Mesenchymal stem cell (in vitro differentiated cells and primary cell): Measurements from ENCODE around the gene SPOUT1.

Experiments
- DNase-seq: peaks from one replicate; pipeline ENCODE4 v3.0.0-alpha.2; 2013
- H2AFZ ChIP-seq: one replicate; pipeline ENCODE4 v1.6.1; 2013; ENCODE audit warnings: low read depth, mild to moderate bottlenecking, control low read depth, inconsistent platforms, low read length, moderate library complexity
- H2AK5ac ChIP-seq: 2 replicates; pipeline ENCODE4 v1.6.1; 2013; ENCODE audit warnings: low read length, moderate library complexity, mild to moderate bottlenecking, inconsistent platforms; ENCODE audit not compliant: severe bottlenecking
- H2BK120ac ChIP-seq: one replicate; pipeline ENCODE4 v1.6.1; 2013; ENCODE audit warnings: low read depth, mild to moderate bottlenecking, inconsistent platforms, low read length, moderate library complexity
- H2BK12ac ChIP-seq, 2 experiments: one replicate each; pipeline ENCODE4 v1.6.1; 2013; ENCODE audit warnings: inconsistent platforms in 2 of 2, low read length in 2 of 2, mild to moderate bottlenecking in 2 of 2, moderate library complexity in 2 of 2, control low read depth in 1 of 2
- H2BK15ac ChIP-seq: one replicate; pipeline ENCODE4 v1.6.1; 2013; ENCODE audit warnings: mild to moderate bottlenecking, low read depth, inconsistent platforms; ENCODE audit not compliant: poor library complexity, severe bottlenecking
- H2BK5ac ChIP-seq: 2 replicates; pipeline ENCODE4 v1.6.1; 2013; ENCODE audit warnings: low read depth, mild to moderate bottlenecking, low read length, control low read depth, inconsistent platforms; ENCODE audit not compliant: poor library complexity, severe bottlenecking
- H3K14ac ChIP-seq, 2 experiments: one replicate each; pipeline ENCODE4 v1.6.1; 2013; ENCODE audit warnings: inconsistent platforms in 2 of 2, low read length in 2 of 2, control low read depth in 1 of 2, mild to moderate bottlenecking in 1 of 2, moderate library complexity in 1 of 2
- H3K18ac ChIP-seq, 2 experiments: one replicate each; pipeline ENCODE4 v1.6.1; 2013; ENCODE audit warnings: inconsistent platforms in 2 of 2, low read length in 2 of 2, control low read depth in 1 of 2, low read depth in 1 of 2, mild to moderate bottlenecking in 1 of 2
- H3K23ac ChIP-seq, 2 experiments: one replicate each; pipeline ENCODE4 v1.6.1; 2013; ENCODE audit warnings: inconsistent platforms in 2 of 2, low read length in 2 of 2, mild to moderate bottlenecking in 2 of 2, moderate library complexity in 2 of 2, control low read depth in 1 of 2
- H3K27ac ChIP-seq: 2 replicates; pipeline ENCODE4 v1.5.1; 2013; ENCODE audit warnings: mild to moderate bottlenecking, moderate library complexity, low read length, control low read depth, inconsistent platforms; ENCODE audit not compliant: poor library complexity, severe bottlenecking
- H3K27me3 ChIP-seq, 2 experiments: 2 replicates each; pipeline versions ENCODE4 v1.6.1 to v1.7.0; 2013; ENCODE audit warnings: low read length in 2 of 2, mild to moderate bottlenecking in 2 of 2, moderate library complexity in 2 of 2, control low read depth in 1 of 2, inconsistent platforms in 1 of 2; ENCODE audit not compliant: control insufficient read depth in 1 of 2, insufficient read depth in 1 of 2
- H3K36me3 ChIP-seq, 2 experiments: 2 replicates each; pipeline versions ENCODE4 v1.6.1 to v1.7.0; 2013; ENCODE audit warnings: low read length in 2 of 2, control low read depth in 1 of 2, inconsistent platforms in 1 of 2, low read depth in 1 of 2, mild to moderate bottlenecking in 1 of 2; ENCODE audit not compliant: insufficient read depth in 2 of 2, control insufficient read depth in 1 of 2
- H3K4ac ChIP-seq, 2 experiments: one replicate each; pipeline ENCODE4 v1.6.1; 2013; ENCODE audit warnings: inconsistent platforms in 2 of 2, low read length in 2 of 2, mild to moderate bottlenecking in 2 of 2, moderate library complexity in 2 of 2, control low read depth in 1 of 2, low read depth in 1 of 2
- H3K4me1 ChIP-seq: 2 replicates; pipeline ENCODE4 v1.6.1; 2013; ENCODE audit warnings: low read depth, low read length, control low read depth; ENCODE audit not compliant: control insufficient read depth, insufficient read depth
- H3K4me2 ChIP-seq: 2 replicates; pipeline ENCODE4 v1.6.1; 2013; ENCODE audit warnings: low read length, mild to moderate bottlenecking, inconsistent platforms; ENCODE audit not compliant: poor library complexity, severe bottlenecking
- H3K4me3 ChIP-seq, 2 experiments: 2 replicates each; pipeline versions ENCODE4 v1.5.1 to v1.7.0; 2013; ENCODE audit warnings: low read length in 2 of 2, mild to moderate bottlenecking in 2 of 2, control low read depth in 1 of 2, low read depth in 1 of 2; ENCODE audit not compliant: insufficient read depth in 1 of 2
- H3K79me1 ChIP-seq: replicated peaks from 2 replicates; pipeline ENCODE4 v1.6.1; 2013; ENCODE audit warnings: mild to moderate bottlenecking, control low read depth, low read length, inconsistent platforms; ENCODE audit not compliant: poor library complexity, severe bottlenecking
- H3K9ac ChIP-seq: 2 replicates; pipeline ENCODE4 v1.7.0; 2013; ENCODE audit warnings: mild to moderate bottlenecking, low read length, moderate library complexity
- H3K9me3 ChIP-seq: 2 replicates; pipeline ENCODE4 v1.7.0; 2013; ENCODE audit warnings: mild to moderate bottlenecking, low read length; ENCODE audit not compliant: control insufficient read depth
- H4K8ac ChIP-seq: one replicate; pipeline ENCODE4 v1.6.1; 2013; ENCODE audit warnings: inconsistent platforms, mild to moderate bottlenecking, low read length, moderate library complexity
- H4K91ac ChIP-seq: one replicate; pipeline ENCODE4 v1.6.1; 2013; ENCODE audit warnings: mild to moderate bottlenecking, low read length, inconsistent platforms
- WGBS: methylation state at CpG from one replicate; pipeline ENCODE4 v1.1.7; 2013; ENCODE audit warnings: mixed read lengths; 5-methylcytosine and 5-hydroxymethylcytosine counted together

SPOUT1 gene

DNA sequence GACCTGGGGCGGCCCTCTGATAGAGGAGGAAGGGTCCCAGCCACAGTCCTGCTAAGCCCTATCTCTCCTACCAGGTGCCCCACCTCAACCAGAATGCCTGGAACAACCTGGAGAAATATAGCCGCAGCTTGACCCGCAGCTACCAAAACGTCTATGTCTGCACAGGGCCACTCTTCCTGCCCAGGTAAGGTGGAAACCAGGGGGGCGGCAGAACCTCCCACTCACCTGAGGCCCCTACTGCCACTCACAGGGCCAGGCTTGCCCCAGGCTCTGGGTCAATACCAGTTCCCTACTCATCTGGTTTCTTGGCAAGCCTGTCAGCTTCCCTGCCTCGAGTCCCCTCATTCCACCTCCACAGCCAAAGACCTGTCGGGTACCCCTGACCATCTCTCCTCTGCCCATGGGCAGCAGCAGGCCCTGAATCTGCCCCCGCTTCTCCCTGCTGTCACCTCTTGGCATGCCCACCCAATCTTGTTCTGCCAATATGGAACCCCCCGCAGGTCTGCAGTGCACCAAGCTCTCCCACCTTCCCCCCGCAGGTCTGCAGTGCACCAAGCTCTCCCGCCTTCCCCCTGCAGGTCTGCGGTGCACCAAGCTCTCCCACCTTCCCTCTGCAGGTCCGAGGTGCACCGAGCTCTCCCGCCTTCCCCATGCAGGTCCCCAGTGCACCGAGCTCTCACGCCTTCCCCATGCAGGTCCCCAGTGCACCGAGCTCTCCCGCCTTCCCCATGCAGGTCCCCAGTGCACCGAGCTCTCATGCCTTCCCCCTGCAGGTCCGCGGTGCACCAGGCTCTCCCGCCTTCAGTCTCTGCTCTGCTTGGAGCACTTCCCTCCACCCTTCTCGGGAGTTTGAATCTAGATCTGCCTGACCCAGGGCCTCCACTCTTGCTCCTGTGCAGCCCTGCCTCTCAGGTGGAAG, 8.7 kb downstream of the SPOUT1 start:
- no peaks in the 10 kb centered on the region for H3K9me3 ChIP-seq
- H2AFZ ChIP-seq: no peak overlapping the region
- no peak overlapping the region for H3K18ac ChIP-seq
- DNase-seq: no peak
- H2AK5ac ChIP-seq: no peak overlapping the region
- no peak overlapping the region for H3K23ac ChIP-seq
- 94% methylated on average over 24 of the region's 24 CpGs for WGBS
- no peak overlapping the region for H3K27ac ChIP-seq
- no peak overlapping the region for H2BK15ac ChIP-seq
- H3K36me3 ChIP-seq: peaks cover 43 to 55% of the 10 kb centered on the region in 2 experiments
- no peak overlapping the region for H2BK5ac ChIP-seq
- no peak overlapping the region for H4K8ac ChIP-seq
- H3K79me1 ChIP-seq: peaks cover 10% of the 10 kb centered on the region
- H3K4me2 ChIP-seq: no peak overlapping the region
- H3K4ac ChIP-seq: no peak overlapping the region
- no peak overlapping the region for H2BK12ac ChIP-seq
- peaks cover 14% of the 10 kb centered on the region for H3K4me1 ChIP-seq
- H4K91ac ChIP-seq: no peak overlapping the region
- no peaks in the 10 kb centered on the region for H3K27me3 ChIP-seq
- H3K14ac ChIP-seq: no peak overlapping the region
- no peak overlapping the region for H2BK120ac ChIP-seq
- no peak overlapping the region for H3K9ac ChIP-seq
- H3K4me3 ChIP-seq: no peak overlapping the region

DNA sequence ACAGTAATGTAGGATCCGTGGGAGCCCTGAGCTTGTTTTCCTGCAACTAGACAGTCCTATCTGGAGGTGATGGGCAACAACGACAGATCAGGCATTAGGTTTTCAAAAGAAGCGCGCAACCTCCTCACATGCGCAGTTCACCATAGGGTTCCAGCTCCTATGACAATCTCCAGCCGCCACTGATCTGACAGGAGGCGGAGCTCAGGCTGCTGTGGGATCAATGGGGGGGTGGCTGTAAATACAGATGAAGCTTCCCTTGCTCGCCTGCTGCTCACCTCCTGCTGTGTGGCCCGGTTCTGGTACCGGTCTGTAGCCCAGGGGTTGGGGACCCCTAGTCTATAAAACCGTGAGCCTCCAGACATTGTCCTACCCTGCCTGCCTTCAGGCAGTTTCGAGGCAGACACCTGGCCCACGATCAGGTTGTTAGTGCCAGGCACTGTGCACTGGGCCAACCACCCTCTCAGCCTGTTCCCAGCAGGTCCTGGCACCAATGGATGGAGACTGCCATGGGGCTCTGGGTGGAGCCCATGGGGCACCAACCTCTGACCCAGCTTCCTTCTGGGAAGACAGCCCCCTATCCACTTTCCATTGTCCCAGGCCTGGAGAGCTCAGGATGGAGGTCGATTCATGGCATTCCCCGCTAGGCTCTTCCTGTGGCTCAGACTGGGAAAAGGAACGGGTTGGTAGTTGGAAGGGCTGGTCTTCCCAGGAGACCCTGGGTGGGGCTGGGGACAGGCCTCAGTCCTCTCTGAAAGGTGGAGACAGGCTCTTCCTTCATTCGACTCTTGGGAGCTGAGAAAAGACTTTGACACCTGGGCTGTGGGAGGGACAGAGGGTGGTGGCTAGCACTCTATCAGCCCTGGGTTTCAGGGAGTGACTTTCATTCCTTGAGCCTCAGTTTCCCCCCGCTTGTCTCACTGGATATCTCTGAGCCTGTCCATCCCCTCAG, 9.6 kb downstream of the SPOUT1 start:
- Histone ChIP-seq H3K4ac (no peak overlapping the region), H3K79me1 (peaks cover 10% of the 10 kb centered on the region), H3K36me3 (peaks cover 36 to 46% of the 10 kb centered on the region in 2 experiments), H2BK120ac (no peak overlapping the region), H2BK15ac (no peak overlapping the region), H3K9ac (peak overlapping the region; percentile 84), H2BK5ac (no peak overlapping the region), H4K8ac (peak overlapping the region; percentile 55), H3K4me3 (peak overlapping the region in 1 of 2 experiments; percentile 77), H3K27ac (no peak overlapping the region), H2AFZ (no peak overlapping the region), H2AK5ac (no peak overlapping the region), H3K23ac (peak overlapping the region in 1 of 2 experiments; percentile 60), H3K18ac (no peak overlapping the region), H2BK12ac (peak overlapping the region; percentile 18 to 44), H3K27me3 (no peaks in the 10 kb centered on the region), H3K9me3 (no peaks in the 10 kb centered on the region), H4K91ac (no peak overlapping the region), H3K14ac (no peak overlapping the region), H3K4me2 (no peak overlapping the region), H3K4me1 (peaks cover 14% of the 10 kb centered on the region)
- 72% methylated on average over 16 of the region's 18 CpGs for WGBS
- peak; percentile 80 for DNase-seq

DNA sequence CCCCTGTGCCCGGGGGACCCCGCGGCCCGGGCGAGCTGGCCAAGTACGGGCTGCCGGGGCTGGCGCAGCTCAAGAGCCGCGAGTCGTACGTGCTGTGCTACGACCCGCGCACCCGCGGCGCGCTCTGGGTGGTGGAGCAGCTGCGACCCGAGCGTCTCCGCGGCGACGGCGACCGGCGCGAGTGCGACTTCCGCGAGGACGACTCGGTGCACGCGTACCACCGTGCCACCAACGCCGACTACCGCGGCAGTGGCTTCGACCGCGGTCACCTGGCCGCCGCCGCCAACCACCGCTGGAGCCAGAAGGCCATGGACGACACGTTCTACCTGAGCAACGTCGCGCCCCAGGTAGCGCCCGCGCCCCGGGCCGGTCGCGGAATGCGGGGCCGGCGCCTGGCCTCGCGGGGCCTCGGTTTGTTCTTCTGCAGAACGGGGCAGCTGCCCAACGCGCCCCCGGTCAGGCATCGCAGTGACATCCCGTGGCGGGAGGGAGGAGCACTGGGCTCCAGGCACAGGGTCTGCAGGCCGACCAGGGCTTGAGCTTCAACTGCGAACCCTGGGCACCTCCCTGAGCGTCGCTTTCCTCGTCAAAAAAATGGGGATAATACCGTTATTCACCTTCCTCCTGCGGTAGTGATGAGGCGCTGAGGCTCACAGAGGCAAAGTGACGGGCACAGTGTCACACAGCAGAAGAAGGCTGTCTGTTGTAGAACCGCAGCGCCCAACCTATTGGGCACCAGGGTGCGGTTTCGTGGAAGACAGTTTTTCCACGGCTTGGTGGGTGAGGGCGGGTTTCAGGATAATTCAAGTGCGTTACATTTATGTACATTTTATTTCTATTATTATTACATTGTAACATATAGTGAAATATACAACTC, 10.5 kb downstream of the SPOUT1 start:
- H3K14ac ChIP-seq: peak overlapping the region in 1 of 2 experiments; percentile 89
- peak overlapping the region; percentile 99 for H3K4me2 ChIP-seq
- H3K36me3 ChIP-seq: peaks cover 26 to 37% of the 10 kb centered on the region in 2 experiments
- H3K27me3 ChIP-seq: no peaks in the 10 kb centered on the region
- H2AFZ ChIP-seq: peak overlapping the region; percentile 78
- DNase-seq: peak; percentile 8
- peak overlapping the region; percentile 79 for H4K8ac ChIP-seq
- no peak overlapping the region for H2AK5ac ChIP-seq
- WGBS: 5% methylated on average over 73 of the region's 90 CpGs
- peaks cover 10% of the 10 kb centered on the region for H3K79me1 ChIP-seq
- H3K9me3 ChIP-seq: no peaks in the 10 kb centered on the region
- peak overlapping the region; percentile 84 for H3K9ac ChIP-seq
- H2BK120ac ChIP-seq: peak overlapping the region; percentile 85
- H2BK5ac ChIP-seq: no peak overlapping the region
- H3K27ac ChIP-seq: no peak overlapping the region
- peak overlapping the region; percentile 73 to 96 for H3K18ac ChIP-seq
- H4K91ac ChIP-seq: peak overlapping the region; percentile 72
- peak overlapping the region in 1 of 2 experiments; percentile 57 for H2BK12ac ChIP-seq
- peak overlapping the region; percentile 29 to 78 for H3K4ac ChIP-seq
- H3K4me3 ChIP-seq: peak overlapping the region; percentile 77 to 79
- H3K23ac ChIP-seq: peak overlapping the region in 1 of 2 experiments; percentile 97
- peaks cover 14% of the 10 kb centered on the region for H3K4me1 ChIP-seq
- peak overlapping the region; percentile 84 for H2BK15ac ChIP-seq
